Gastrocnemius medialis (tissue), 4 donors: Measurements from ENCODE around the gene OPCML.

Source experiments
- CTCF ChIP-seq, 5 experiments: fragments of 450-650 bp in 3 of 5; fragments of 200-600 bp in 2 of 5; sonication (generic) in 2 of 5; IDR thresholded peaks in 4 of 5; conservative IDR thresholded peaks in 1 of 5; 1 replicate in 4 of 5; 2 replicates in 1 of 5; pipeline ENCODE4 v1.5.1; 2016 to 2019; ENCODE audit warnings: antibody characterized with exemption in 5 of 5, mild to moderate bottlenecking in 3 of 5, moderate library complexity in 3 of 5
- POLR2A ChIP-seq, 2 donors: fragments of 450-650 bp; IDR thresholded peaks; one replicate each; pipeline ENCODE4 v1.6.1; 2017; ENCODE audit warnings: antibody characterized with exemption in 2 of 2, mild to moderate bottlenecking in 2 of 2, moderate library complexity in 2 of 2

- no peak for TF ChIP-seq CTCF (IDR thresholded peaks at IDR 0.05 in 4 of 5, conservative IDR thresholded peaks at IDR 0.05 in 1 of 5)
- TF ChIP-seq POLR2A (IDR thresholded peaks at IDR 0.05): no peak
These were observed 171.2 kb downstream of the OPCML start for GRCh38 chr11:133360860-133361688.
